Fibroblast of mammary gland (primary cell): ENCODE results near the gene THNSL1.

Source experiments
- DNase-seq: peaks from one replicate; pipeline ENCODE4 v3.0.0-alpha.2; 2010; ENCODE audit warnings: low read depth
- H3K4me3 ChIP-seq: 2 replicates; pipeline ENCODE4 v1.5.1; 2011; ENCODE audit warnings: low read depth, mild to moderate bottlenecking, low read length, moderate library complexity; ENCODE audit not compliant: control insufficient read depth
- TF ChIP-seq, protein P1 (sequence below): conservative IDR thresholded peaks from 2 replicates; pipeline ENCODE4 v1.5.1; 2011; ENCODE audit warnings: low read depth, low read length, inconsistent platforms; ENCODE audit not compliant: control insufficient read depth, insufficient read depth

The THNSL1 gene

DNA sequence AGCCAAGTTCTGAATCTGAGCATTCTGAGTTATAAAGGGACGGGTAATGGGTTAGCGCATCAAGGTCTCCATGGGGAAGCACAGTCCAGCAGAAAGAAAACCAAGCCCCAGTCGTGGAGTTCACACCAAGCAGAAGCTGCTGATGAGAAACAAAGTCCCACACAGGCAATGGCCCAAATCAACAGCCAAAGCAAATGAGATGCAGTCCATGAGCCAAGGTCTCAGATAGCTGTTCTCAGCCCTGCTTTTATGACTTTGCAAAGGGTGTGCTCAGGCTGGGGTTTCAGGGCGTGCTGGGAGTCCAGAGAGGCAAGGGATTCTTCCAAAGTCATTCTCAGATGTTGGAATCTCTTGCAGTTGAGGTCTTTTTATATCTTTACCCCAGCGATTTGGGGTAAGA lies 32.0 kb downstream of the THNSL1 start:
- no peak for DNase-seq
- H3K4me3 ChIP-seq, result no peak overlapping the region
- TF ChIP-seq, protein P1, sequence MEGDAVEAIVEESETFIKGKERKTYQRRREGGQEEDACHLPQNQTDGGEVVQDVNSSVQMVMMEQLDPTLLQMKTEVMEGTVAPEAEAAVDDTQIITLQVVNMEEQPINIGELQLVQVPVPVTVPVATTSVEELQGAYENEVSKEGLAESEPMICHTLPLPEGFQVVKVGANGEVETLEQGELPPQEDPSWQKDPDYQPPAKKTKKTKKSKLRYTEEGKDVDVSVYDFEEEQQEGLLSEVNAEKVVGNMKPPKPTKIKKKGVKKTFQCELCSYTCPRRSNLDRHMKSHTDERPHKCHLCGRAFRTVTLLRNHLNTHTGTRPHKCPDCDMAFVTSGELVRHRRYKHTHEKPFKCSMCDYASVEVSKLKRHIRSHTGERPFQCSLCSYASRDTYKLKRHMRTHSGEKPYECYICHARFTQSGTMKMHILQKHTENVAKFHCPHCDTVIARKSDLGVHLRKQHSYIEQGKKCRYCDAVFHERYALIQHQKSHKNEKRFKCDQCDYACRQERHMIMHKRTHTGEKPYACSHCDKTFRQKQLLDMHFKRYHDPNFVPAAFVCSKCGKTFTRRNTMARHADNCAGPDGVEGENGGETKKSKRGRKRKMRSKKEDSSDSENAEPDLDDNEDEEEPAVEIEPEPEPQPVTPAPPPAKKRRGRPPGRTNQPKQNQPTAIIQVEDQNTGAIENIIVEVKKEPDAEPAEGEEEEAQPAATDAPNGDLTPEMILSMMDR, result no peak

DNA sequence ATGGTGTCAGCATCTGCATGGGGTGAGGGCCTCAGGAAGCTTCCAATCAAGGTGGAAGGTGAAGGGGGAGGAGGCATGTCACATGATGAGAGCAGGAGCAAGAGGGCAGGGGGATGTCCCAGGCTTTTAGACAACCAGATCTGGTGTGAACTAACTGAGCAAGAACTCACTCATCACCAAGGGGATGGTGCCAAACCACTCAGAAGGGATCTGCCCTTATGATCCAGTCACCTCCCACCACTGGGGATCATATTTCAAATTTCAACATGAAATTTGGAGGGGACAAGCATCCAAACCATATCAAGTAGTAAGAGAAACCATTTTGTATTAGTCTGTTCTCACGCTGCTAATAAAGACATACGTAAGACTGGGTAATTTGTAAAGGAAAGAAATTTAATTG lies 33.6 kb downstream of the THNSL1 start:
- peak; percentile 82 for DNase-seq
- no peak overlapping the region for H3K4me3 ChIP-seq
- TF ChIP-seq, protein P1, result no peak

DNA sequence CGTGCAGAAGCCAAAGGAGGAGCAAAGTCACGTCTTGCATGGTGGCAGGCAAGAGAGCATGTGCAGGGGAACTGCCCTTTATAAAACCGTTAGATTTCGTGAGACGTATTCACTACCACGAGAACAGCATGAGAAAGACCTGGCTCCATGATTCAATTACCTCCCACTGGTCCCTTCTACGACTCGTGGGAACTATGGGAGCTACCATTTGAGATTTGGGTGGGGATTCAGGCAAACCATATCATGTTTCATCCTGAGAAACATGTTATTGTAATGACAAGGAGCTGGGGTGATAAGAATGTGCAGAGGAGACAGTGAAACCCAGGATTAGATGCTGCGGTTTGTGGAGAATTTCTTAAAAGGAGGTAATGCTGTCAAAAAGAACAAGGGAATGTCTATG lies 34.0 kb downstream of the THNSL1 start:
- TF ChIP-seq, protein P1, result no peak
- DNase-seq, result peak; percentile 11
- H3K4me3 ChIP-seq, result no peak overlapping the region

DNA sequence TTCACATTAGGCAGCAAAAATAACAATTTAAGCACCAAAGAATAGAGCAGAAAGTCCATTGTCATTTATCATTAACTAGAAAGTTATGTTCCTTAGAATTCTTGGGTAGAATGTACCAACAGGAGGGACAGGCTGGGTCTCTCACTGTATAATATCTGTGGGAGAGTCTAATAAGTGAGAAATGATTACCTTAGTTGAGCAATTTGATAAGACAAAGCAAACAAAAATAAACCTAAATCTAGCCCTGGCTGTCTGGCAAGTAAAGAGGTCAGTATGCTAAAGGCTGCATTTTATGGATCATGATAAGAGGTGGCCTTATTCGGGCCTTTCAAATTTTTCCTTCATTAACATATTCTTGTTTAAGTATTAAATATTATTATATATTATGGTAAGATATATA lies 35.6 kb downstream of the THNSL1 start:
- no peak for DNase-seq
- TF ChIP-seq, protein P1, result no peak
- H3K4me3 ChIP-seq, result no peak overlapping the region

DNA sequence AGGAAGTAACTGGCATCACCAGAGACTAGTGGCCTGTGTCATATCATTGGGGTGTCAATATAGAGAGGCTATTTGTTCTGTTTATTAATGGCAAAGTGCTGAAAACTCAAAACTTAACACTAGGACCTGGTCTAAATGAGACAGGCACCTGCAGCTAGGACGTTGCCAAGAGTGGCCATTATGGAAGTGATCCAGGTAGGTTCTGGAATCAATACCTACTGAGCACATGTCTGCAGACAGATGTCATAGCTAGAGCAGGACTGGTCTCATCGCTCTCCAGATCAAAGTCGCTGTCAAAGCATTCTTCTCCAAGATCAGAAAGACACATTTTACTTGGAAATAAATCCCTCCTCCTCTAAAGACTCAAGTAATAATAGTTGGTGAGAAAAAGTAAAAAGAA lies 40.3 kb downstream of the THNSL1 start:
- DNase-seq, result no peak
- TF ChIP-seq, protein P1, result no peak
- no peak overlapping the region for H3K4me3 ChIP-seq

DNA sequence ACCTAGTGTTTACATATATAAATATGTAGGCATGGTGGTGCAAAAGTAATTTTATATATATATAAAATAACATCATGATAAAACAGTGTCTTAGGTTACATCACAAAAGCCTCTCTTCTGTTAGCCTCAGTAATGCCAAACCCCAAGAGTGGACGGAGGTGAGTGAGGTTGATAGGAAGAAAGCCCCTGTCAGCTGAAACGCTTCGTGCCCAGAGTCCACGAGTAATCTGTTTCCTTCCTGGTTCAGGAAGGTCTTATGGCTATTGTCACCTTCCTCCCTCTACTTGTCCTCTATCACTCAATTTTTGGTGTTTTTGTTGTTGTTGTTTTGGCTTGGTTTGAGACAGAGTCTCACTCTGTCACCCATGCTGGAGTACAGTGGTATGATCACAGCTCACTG lies 41.5 kb downstream of the THNSL1 start:
- TF ChIP-seq, protein P1, result no peak
- H3K4me3 ChIP-seq, result no peak overlapping the region
- DNase-seq, result no peak

DNA sequence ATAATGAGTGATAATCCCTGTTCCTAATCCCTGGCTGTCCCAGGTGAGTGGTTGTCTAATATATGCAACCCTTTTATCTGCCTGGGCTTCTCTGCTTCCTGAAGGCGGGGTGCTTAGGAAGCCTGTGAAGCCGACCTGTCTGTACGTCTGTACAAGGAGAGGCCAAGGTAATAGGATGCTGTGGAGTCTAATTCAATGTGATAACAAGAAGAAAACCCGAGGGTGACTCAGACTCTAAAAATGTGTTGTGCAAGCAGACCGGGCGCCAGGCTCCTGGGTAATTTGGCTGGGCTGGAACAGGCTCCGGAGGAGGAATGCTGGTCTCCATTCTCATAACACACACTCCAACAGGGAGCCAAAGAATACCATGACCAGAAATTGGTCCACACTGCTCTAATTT lies 43.6 kb downstream of the THNSL1 start:
- no peak overlapping the region for H3K4me3 ChIP-seq
- TF ChIP-seq, protein P1, result no peak
- peak; percentile 78 for DNase-seq
